Stimulated activated CD8-positive, alpha-beta memory T cell treated with anti-CD3 and anti-CD28 coated beads, Interleukin-4, amount 100 ng/mL, for 1 hour (primary cell): ENCODE data around the gene RBM41.
"Not testable (repeated sequence)": the region's sequence is repeated elsewhere in the genome, so short reads cannot be mapped to it uniquely, and the experiment has no call there.

Experiments used
- DNase-seq, 2 donors: peaks; one replicate each; pipeline ENCODE4 v3.0.0-alpha.2; 2020; ENCODE audit warnings: low read depth in 2 of 2, low spot score in 1 of 2

RBM41 gene

GRCh38 chrX:107118322-107119147 is at the start of gene RBM41:
Gene RBM41 (minus strand): TSS chrX:107118822. CDS start chrX:107118773, 49 bp downstream.
- DNase-seq = peak; percentile 8 to 47

GRCh38 chrX:107168257-107168656 is 49.6 kb upstream of the RBM41 start:
- DNase-seq = no peak

- no peak for DNase-seq
Measured at GRCh38 chrX:107167163-107167921, 48.7 kb upstream of the RBM41 start.

- DNase-seq = not testable (repeated sequence)
Measured at GRCh38 chrX:107157618-107158017, 39.0 kb upstream of the RBM41 start.

GRCh38 chrX:107155621-107156430 is 37.2 kb upstream of the RBM41 start:
- DNase-seq = not testable (repeated sequence)

- DNase-seq = no peak
Measured at GRCh38 chrX:107154787-107155620, 36.4 kb upstream of the RBM41 start.

- no peak for DNase-seq
Measured at GRCh38 chrX:107153005-107153404, 34.4 kb upstream of the RBM41 start.

GRCh38 chrX:107146670-107147069 is 28.0 kb upstream of the RBM41 start:
- no peak for DNase-seq

- DNase-seq = no peak
Measured at GRCh38 chrX:107135965-107136307, 17.3 kb upstream of the RBM41 start.

- no peak for DNase-seq
Measured at GRCh38 chrX:107135049-107135964, 16.7 kb upstream of the RBM41 start.

GRCh38 chrX:107123750-107124149 is 5.1 kb upstream of the RBM41 start:
- DNase-seq = no peak

- no peak for DNase-seq
Measured at GRCh38 chrX:107119283-107119682, 661 bp upstream of the RBM41 start.

GRCh38 chrX:107117993-107118321 is 665 bp downstream of the RBM41 start:
- DNase-seq = no peak

GRCh38 chrX:107107459-107107858 is 11.2 kb downstream of the RBM41 start:
- DNase-seq = no peak

- DNase-seq = no peak
Measured at GRCh38 chrX:107102980-107103379, 15.6 kb downstream of the RBM41 start.

GRCh38 chrX:107076158-107076557 is 42.5 kb downstream of the RBM41 start:
- no peak for DNase-seq

- not testable (repeated sequence) for DNase-seq
Measured at GRCh38 chrX:107057731-107058130, 60.9 kb downstream of the RBM41 start.

GRCh38 chrX:107054978-107055377 is 63.6 kb downstream of the RBM41 start:
- DNase-seq = no peak

- DNase-seq = no peak
Measured at GRCh38 chrX:107050195-107050709, 68.4 kb downstream of the RBM41 start.

GRCh38 chrX:107047622-107048021 is 71.0 kb downstream of the RBM41 start:
- no peak for DNase-seq
